IMR-90 (cell line): ENCODE measurements around the gene RPL31. TPM values are rescaled to one million over a fixed set of nuclear protein-coding genes. Genes with fewer than 3 reads are reported as not detected.

Experiments
- ATAC-seq: fragments of 200-7000 bp; cut with Tn5 transposase; 2 replicates; pipeline ENCODE4 v1.9.1; 2020; ENCODE audit warnings: low read depth, mild to moderate bottlenecking, moderate library complexity
- BruUV-seq: library from RNA; stranded (reverse); fragments of 400-500 nt; replicated peaks from 2 replicates; lab custom pipeline; 2021; lab: Mats Ljungman, UMichigan
- CTCF ChIA-PET: fragments of 300-600 bp; formaldehyde crosslinking; extraction: SDS; loops from one replicate; lab custom pipeline; 2021; ENCODE audit warnings: antibody characterized with exemption; lab: Yijun Ruan, JAX
- POLR2A ChIA-PET: fragments of 300-600 bp; sonication (Branson Sonifier 250); formaldehyde crosslinking; loops from one replicate; lab custom pipeline; 2022; ENCODE audit warnings: antibody characterized with exemption; ENCODE audit not compliant: unreplicated experiment; lab: Charles Lee
- DNase-seq: peaks from one replicate; pipeline ENCODE4 v3.0.0; 2013
- H2AFZ ChIP-seq: replicated peaks from 2 replicates; pipeline ENCODE3; 2013; ENCODE audit warnings: low read length, mild to moderate bottlenecking; ENCODE audit not compliant: poor library complexity
- H2AK5ac ChIP-seq: 2 replicates; pipeline ENCODE4 v1.6.1; 2013; ENCODE audit warnings: low read depth, low read length, inconsistent platforms
- H2AK9ac ChIP-seq: replicated peaks from 2 replicates; pipeline ENCODE3; 2013; ENCODE audit warnings: mild to moderate bottlenecking, low read depth, low read length, moderate library complexity; ENCODE audit not compliant: poor library complexity
- H2BK120ac ChIP-seq: 2 replicates; pipeline ENCODE4 v1.6.1; 2013; ENCODE audit warnings: low read depth, low read length, inconsistent platforms
- H2BK15ac ChIP-seq: 3 replicates; pipeline ENCODE4 v1.6.1; 2013; ENCODE audit warnings: low read depth, low read length, inconsistent platforms
- H2BK20ac ChIP-seq: 2 replicates; pipeline ENCODE4 v1.6.1; 2013; ENCODE audit warnings: low read depth, mild to moderate bottlenecking, inconsistent platforms, low read length, moderate library complexity
- H2BK5ac ChIP-seq: 2 replicates; pipeline ENCODE4 v1.6.1; 2013; ENCODE audit warnings: mild to moderate bottlenecking, low read depth, low read length, inconsistent platforms; ENCODE audit not compliant: poor library complexity, severe bottlenecking
- H3K14ac ChIP-seq: replicated peaks from 2 replicates; pipeline ENCODE4 v1.6.1; 2013; ENCODE audit warnings: low read depth, low read length, inconsistent platforms
- H3K18ac ChIP-seq: 2 replicates; pipeline ENCODE4 v1.6.1; 2013; ENCODE audit warnings: low read depth, low read length, control low read depth
- H3K23ac ChIP-seq: 2 replicates; pipeline ENCODE4 v1.6.1; 2013; ENCODE audit warnings: low read depth, low read length, inconsistent platforms
- H3K27ac ChIP-seq: 2 replicates; pipeline ENCODE4 v1.5.1; 2013; ENCODE audit warnings: mild to moderate bottlenecking, control low read depth, low read length; ENCODE audit not compliant: insufficient read depth
- H3K27me3 ChIP-seq: 2 replicates; pipeline ENCODE4 v1.6.1; 2013; ENCODE audit warnings: low read length; ENCODE audit not compliant: control insufficient read depth, insufficient read depth
- H3K36me3 ChIP-seq: 2 replicates; pipeline ENCODE4 v1.6.1; 2013; ENCODE audit warnings: low read length, mixed read lengths; ENCODE audit not compliant: control insufficient read depth, insufficient read depth
- H3K4ac ChIP-seq: 2 replicates; pipeline ENCODE4 v1.6.1; 2013; ENCODE audit warnings: low read depth, low read length, inconsistent platforms
- H3K4me1 ChIP-seq: 2 replicates; pipeline ENCODE4 v1.6.1; 2013; ENCODE audit warnings: low read length, mixed read lengths; ENCODE audit not compliant: control insufficient read depth, insufficient read depth
- H3K4me2 ChIP-seq: 2 replicates; pipeline ENCODE4 v1.6.1; 2013; ENCODE audit warnings: low read depth, mild to moderate bottlenecking, control low read depth, low read length, moderate library complexity
- H3K4me3 ChIP-seq: 2 replicates; pipeline ENCODE4 v1.5.1; 2013; ENCODE audit warnings: low read depth, mild to moderate bottlenecking, control low read depth, low read length, moderate library complexity; ENCODE audit not compliant: insufficient read depth
- H3K56ac ChIP-seq: 2 replicates; pipeline ENCODE4 v1.6.1; 2013; ENCODE audit warnings: low read length, inconsistent platforms; ENCODE audit not compliant: insufficient read depth; ENCODE audit errors: extremely low read depth
- H3K79me1 ChIP-seq, 2 experiments: 2 replicates each; pipeline ENCODE4 v1.6.1; 2013; ENCODE audit warnings: low read length in 2 of 2, inconsistent platforms in 1 of 2, low read depth in 1 of 2
- H3K9ac ChIP-seq: 2 replicates; pipeline ENCODE4 v1.6.1; 2013; ENCODE audit warnings: low read depth, low read length, control low read depth
- H3K9me1 ChIP-seq: 2 replicates; pipeline ENCODE4 v1.6.1; 2013; ENCODE audit warnings: low read length, inconsistent platforms; ENCODE audit not compliant: insufficient read depth
- H3K9me3 ChIP-seq: 2 replicates; pipeline ENCODE4 v1.6.1; 2013; ENCODE audit warnings: low read length; ENCODE audit not compliant: control insufficient read depth, insufficient read depth
- H4K20me1 ChIP-seq: 2 replicates; pipeline ENCODE4 v1.6.1; 2013; ENCODE audit warnings: low read length, inconsistent platforms; ENCODE audit not compliant: insufficient read depth
- H4K5ac ChIP-seq: 2 replicates; pipeline ENCODE4 v1.6.1; 2013; ENCODE audit warnings: mild to moderate bottlenecking, low read depth, low read length, control low read depth
- H4K8ac ChIP-seq, 2 experiments: 2 replicates each; pipeline ENCODE4 v1.6.1; 2013; ENCODE audit warnings: low read depth in 2 of 2, low read length in 2 of 2, control low read depth in 1 of 2, inconsistent platforms in 1 of 2
- H4K91ac ChIP-seq: 2 replicates; pipeline ENCODE4 v1.6.1; 2013; ENCODE audit warnings: low read depth, low read length, inconsistent platforms; ENCODE audit not compliant: insufficient read depth
- FOS ChIP-seq: fragments of 150-350 bp; IDR thresholded peaks from 2 replicates; pipeline ENCODE4 v1.6.1; 2016; ENCODE audit warnings: low read depth, low read length
- NFE2L2 ChIP-seq: fragments of 150-350 bp; IDR thresholded peaks from 2 replicates; pipeline ENCODE4 v1.6.1; 2016; ENCODE audit warnings: low read depth, mild to moderate bottlenecking, low read length
- POLR2A ChIP-seq: IDR thresholded peaks from 2 replicates; pipeline ENCODE4 v1.6.1; 2012; ENCODE audit warnings: mild to moderate bottlenecking, low read depth, low read length
- RAD21 ChIP-seq: IDR thresholded peaks from 2 replicates; pipeline ENCODE4 v1.6.1; 2012; ENCODE audit warnings: low read length, improper control_type of control experiment
- SMC3 ChIP-seq: fragments of 150-350 bp; IDR thresholded peaks from 2 replicates; pipeline ENCODE4 v1.6.1; 2016; ENCODE audit warnings: low read depth, mild to moderate bottlenecking, antibody characterized with exemption, low read length, moderate library complexity
- WGBS, 2 experiments: methylation state at CpG; one replicate each; pipeline versions ENCODE4 v1.1.5 to v1.1.7; 2013; ENCODE audit warnings: missing lambda C conversion rate in 2 of 2; ENCODE audit not compliant: insufficient read length in 1 of 2; ENCODE audit errors: extremely low coverage in 2 of 2; 5-methylcytosine and 5-hydroxymethylcytosine counted together
- dilution Hi-C: fragments of 300-500 bp; cut with HindIII; formaldehyde crosslinking; loops from one replicate; pipeline ENCODE4 v1.14.3; 2018; ENCODE audit warnings: low sequenced_read_pairs; ENCODE audit not compliant: unreplicated experiment
- in situ Hi-C: fragments of 300-500 bp; cut with MboI; formaldehyde crosslinking; loops from 3 replicates; pipeline ENCODE4 v1.14.3; 2019; ENCODE audit warnings: low sequenced_read_pairs, inconsistent platforms, mixed read lengths
- intact Hi-C: fragments of 100-400 bp; cut with micrococcal nuclease; formaldehyde crosslinking; loops from 2 replicates; pipeline ENCODE4 v1.10.0; 2022
- polyA plus RNA-seq, 3 experiments: library from polyadenylated mRNA; depleted of rRNA; stranded (reverse); fragments of >200 nt; gene quantifications; 2 replicates each; pipeline ENCODE4 v1.2.3, GENCODE V29; 2012; ENCODE audit warnings: low replicate concordance in 1 of 3
- total RNA-seq: library from RNA; depleted of rRNA; stranded (reverse); fragments of >200 nt; gene quantifications from 2 replicates; pipeline ENCODE4 v1.2.3, GENCODE V29; 2012

The RPL31 gene
- total and polyA plus RNA-seq, 2 of the 4 experiments (the other 2 are of a cell fraction), result 358 to 2,908 TPM

- CTCF ChIA-PET, result no interaction called here
- no peak for ATAC-seq
- BruUV-seq, result no TSS peak
Measured at GRCh38 chr2:100964222-100964621, 37.9 kb upstream of the RPL31 start.

More at GRCh38 chr2:100964222-100964621, 37.9 kb upstream of the RPL31 start:
- Histone ChIP-seq H3K36me3 (peaks cover 10% of the 10 kb centered on the region), H2BK5ac (no peak overlapping the region), H3K9me3 (peaks cover 2% of the 10 kb centered on the region; the same call in 1 of the 2 replicates), H3K27me3 (no peaks in the 10 kb centered on the region), H3K4me1 (peaks cover 5% of the 10 kb centered on the region), H2AK5ac (no peak overlapping the region), H3K4me2 (no peak overlapping the region), H3K18ac (no peak overlapping the region), H2AFZ (no peak overlapping the region), H2BK20ac (no peak overlapping the region), H4K91ac (no peak overlapping the region), H3K27ac (no peak overlapping the region), H3K56ac (no peak overlapping the region), H4K8ac (no peak overlapping the region), H4K20me1 (no peaks in the 10 kb centered on the region), H3K14ac (no peak overlapping the region), H2BK120ac (no peak overlapping the region), H3K79me1 (no peaks in the 10 kb centered on the region), H3K4ac (no peak overlapping the region), H2AK9ac (no peak overlapping the region), H4K5ac (no peak overlapping the region), H3K9ac (no peak overlapping the region), H3K4me3 (no peak overlapping the region), H3K23ac (no peak overlapping the region), H3K9me1 (peaks cover 13% of the 10 kb centered on the region), H2BK15ac (no peak overlapping the region)
- intact Hi-C loops, result no loop called here
- POLR2A ChIA-PET, result interaction anchor here (0.6 kb wide), 1 partner anchor 44 kb away, joined by 3 read pairs; no protein-coding TSS in a partner anchor
- no peak for DNase-seq
- TF ChIP-seq FOS (no peak), RAD21 (no peak), SMC3 (no peak), NFE2L2 (no peak), POLR2A (no peak)
- dilution Hi-C loops, result no loop called here
- in situ Hi-C loops, result no loop called here
- WGBS, 2 experiments, result 92% methylated on average over 6 of the region's 12 CpGs; no CpG with 5 or more reads in 1 of the 2 experiments
